Measurements from ENCODE around the gene NUDT2. TPM values are rescaled to one million over a fixed set of nuclear protein-coding genes. Genes with fewer than 3 reads are reported as not detected.

The NUDT2 gene
- total RNA-seq = 16.5 to 21.2 TPM (median 17.8 TPM) in 3 replicates

- no peak for TF ChIP-seq CTCF (IDR thresholded peaks at IDR 0.05; ENCODE audit: unreplicated experiment)
- H3K4me3 Mint-ChIP-seq = peak within 1 kb of the TSS; percentile 95
- DNase-seq (ENCODE audit: low spot score in 2 of 2, unreplicated experiment in 2 of 2) = peak; percentile 94 to 96
- H3K4me1 Mint-ChIP-seq = peaks cover 16% of the 10 kb centered on the region
- no peaks in the 10 kb centered on the region for H3K36me3 Mint-ChIP-seq
- H3K9me3 Mint-ChIP-seq = no peaks in the 10 kb centered on the region
- peak within 1 kb of the TSS; percentile 97 for H3K27ac Mint-ChIP-seq
- no peaks in the 10 kb centered on the region for H3K27me3 Mint-ChIP-seq (ENCODE audit: low read depth)
Measured at GRCh38 chr9:34328987-34329832, at the start of gene NUDT2, which contains the start of gene KIF24. TSS of gene NUDT2 (plus strand) at chr9:34329569. CDS start at chr9:34339040, 9,471 bp downstream. TSS of gene KIF24 (minus strand) at chr9:34329268. CDS start at chr9:34311346, 17,922 bp downstream.

- no peaks in the 10 kb centered on the region for H3K4me1 Mint-ChIP-seq
- DNase-seq (ENCODE audit: low spot score in 2 of 2, unreplicated experiment in 2 of 2) = no peak
- peaks cover 2% of the 10 kb centered on the region for H3K36me3 Mint-ChIP-seq
- no peaks in the 10 kb centered on the region for H3K27me3 Mint-ChIP-seq (ENCODE audit: low read depth)
- no peak for TF ChIP-seq CTCF (IDR thresholded peaks at IDR 0.05; ENCODE audit: unreplicated experiment)
- H3K27ac Mint-ChIP-seq = no peak overlapping the region
- H3K4me3 Mint-ChIP-seq = no peak overlapping the region
- no peaks in the 10 kb centered on the region for H3K9me3 Mint-ChIP-seq
Measured at GRCh38 chr9:34282096-34282495, 47.3 kb upstream of the NUDT2 start.

GRCh38 chr9:34289159-34289558 lies 40.2 kb upstream of the NUDT2 start:
- no peaks in the 10 kb centered on the region for H3K9me3 Mint-ChIP-seq
- no peak for TF ChIP-seq CTCF (IDR thresholded peaks at IDR 0.05; ENCODE audit: unreplicated experiment)
- no peaks in the 10 kb centered on the region for H3K27me3 Mint-ChIP-seq (ENCODE audit: low read depth)
- no peak overlapping the region for H3K27ac Mint-ChIP-seq
- peaks cover 2% of the 10 kb centered on the region for H3K36me3 Mint-ChIP-seq
- H3K4me3 Mint-ChIP-seq = no peak overlapping the region
- DNase-seq (ENCODE audit: low spot score in 2 of 2, unreplicated experiment in 2 of 2) = no peak
- no peaks in the 10 kb centered on the region for H3K4me1 Mint-ChIP-seq

DNA sequence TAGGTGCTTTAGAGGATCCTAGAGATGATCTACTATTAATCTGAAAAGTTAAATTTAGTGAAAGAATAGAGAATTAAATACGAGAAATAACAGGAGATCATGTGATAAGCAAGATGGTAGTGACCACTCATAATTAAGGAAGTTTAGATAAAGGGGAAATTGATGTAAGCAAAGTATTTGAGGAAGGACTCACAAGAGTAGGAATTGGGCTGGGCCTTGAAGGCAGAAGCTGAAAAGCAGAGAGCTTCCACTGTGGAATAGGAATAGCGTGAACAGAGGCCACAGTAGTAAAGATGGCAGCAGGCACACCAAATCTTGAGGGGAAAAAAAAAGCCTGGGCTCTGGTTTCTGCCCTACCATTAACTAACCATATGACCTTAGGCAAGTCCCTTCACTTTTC lies 38.3 kb upstream of the NUDT2 start:
- no peaks in the 10 kb centered on the region for H3K4me1 Mint-ChIP-seq
- H3K36me3 Mint-ChIP-seq = peaks cover 2% of the 10 kb centered on the region
- no peak overlapping the region for H3K27ac Mint-ChIP-seq
- H3K9me3 Mint-ChIP-seq = no peaks in the 10 kb centered on the region
- TF ChIP-seq CTCF (IDR thresholded peaks at IDR 0.05; ENCODE audit: unreplicated experiment) = no peak
- no peak overlapping the region for H3K4me3 Mint-ChIP-seq
- DNase-seq (ENCODE audit: low spot score in 2 of 2, unreplicated experiment in 2 of 2) = no peak
- H3K27me3 Mint-ChIP-seq (ENCODE audit: low read depth) = no peaks in the 10 kb centered on the region

DNA sequence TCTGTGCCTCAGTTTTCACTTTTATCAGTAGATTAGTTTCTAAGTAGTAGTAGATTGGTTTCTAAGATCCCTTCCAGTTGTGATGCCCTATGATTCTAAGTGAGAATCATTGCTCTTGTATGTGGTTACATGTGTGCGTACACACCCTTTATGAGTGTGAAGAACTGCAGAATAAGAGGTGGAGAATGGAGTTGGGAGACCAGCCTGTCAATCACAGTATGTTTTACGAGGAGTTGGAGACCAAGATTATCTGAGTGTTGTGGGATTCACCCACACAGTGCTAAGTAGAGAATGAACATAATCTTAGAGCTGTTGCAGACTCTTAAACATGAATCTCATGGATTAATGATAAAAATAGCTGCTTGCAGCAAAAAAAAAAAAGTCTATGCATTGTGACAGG lies 37.9 kb upstream of the NUDT2 start:
- no peak overlapping the region for H3K27ac Mint-ChIP-seq
- no peak overlapping the region for H3K4me3 Mint-ChIP-seq
- no peaks in the 10 kb centered on the region for H3K36me3 Mint-ChIP-seq
- H3K4me1 Mint-ChIP-seq = no peaks in the 10 kb centered on the region
- DNase-seq (ENCODE audit: low spot score in 2 of 2, unreplicated experiment in 2 of 2) = no peak
- no peak for TF ChIP-seq CTCF (IDR thresholded peaks at IDR 0.05; ENCODE audit: unreplicated experiment)
- H3K27me3 Mint-ChIP-seq (ENCODE audit: low read depth) = no peaks in the 10 kb centered on the region
- H3K9me3 Mint-ChIP-seq = no peaks in the 10 kb centered on the region

Measured in mesothelial cell of epicardium (in vitro differentiated cells).